ENCODE data around the gene CEACAM3. TPM values are rescaled to one million over a fixed set of nuclear protein-coding genes. Genes with fewer than 3 reads are reported as not detected.
"Not testable (repeated sequence)": the region's sequence is repeated elsewhere in the genome, so short reads cannot be mapped to it uniquely, and the experiment has no call there.

Gene CEACAM3
- total RNA-seq = not detected in 2 replicates

GRCh38 chr19:41796362-41796761, at the start of gene CEACAM3:
Gene CEACAM3, plus strand, starts transcription at chr19:41796587. Its CDS starts 91 bp downstream, at chr19:41796678.
- no peak for DNase-seq (ENCODE audit: low read depth in 2 of 2)

- peak; percentile 51 to 54 for DNase-seq (ENCODE audit: low read depth in 2 of 2)
These were observed 49.7 kb upstream of the CEACAM3 start for GRCh38 chr19:41746593-41747227.

- DNase-seq (ENCODE audit: low read depth in 2 of 2) = no peak
These were observed 48.4 kb upstream of the CEACAM3 start for GRCh38 chr19:41748012-41748411.

- not testable (repeated sequence) for DNase-seq (ENCODE audit: low read depth in 2 of 2)
These were observed 45.9 kb upstream of the CEACAM3 start for GRCh38 chr19:41750248-41751134.

DNA sequence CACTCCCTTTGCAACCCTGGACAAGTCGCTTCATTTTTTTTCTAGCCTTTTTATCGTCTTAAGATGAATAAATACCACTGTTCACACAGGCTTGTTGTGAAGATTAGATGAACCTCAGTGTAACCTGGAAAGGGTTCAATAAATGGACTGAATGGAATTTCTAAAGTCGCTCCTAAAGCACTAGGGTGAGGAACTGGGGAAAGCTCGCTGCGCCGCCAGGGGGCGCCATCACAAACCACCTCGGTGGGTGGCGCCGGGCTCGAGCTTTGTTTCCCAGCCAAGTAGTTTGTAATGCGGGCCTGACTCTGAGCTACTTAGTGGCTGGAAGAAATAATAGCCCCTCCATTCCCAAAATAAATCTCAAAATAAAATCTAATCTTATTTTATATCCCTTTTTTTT, 43.2 kb upstream of the CEACAM3 start:
- DNase-seq (ENCODE audit: low read depth in 2 of 2) = peak; percentile 32 to 44

- DNase-seq (ENCODE audit: low read depth in 2 of 2) = peak; percentile 35 to 43
These were observed 42.4 kb upstream of the CEACAM3 start for GRCh38 chr19:41753936-41754529.

DNA sequence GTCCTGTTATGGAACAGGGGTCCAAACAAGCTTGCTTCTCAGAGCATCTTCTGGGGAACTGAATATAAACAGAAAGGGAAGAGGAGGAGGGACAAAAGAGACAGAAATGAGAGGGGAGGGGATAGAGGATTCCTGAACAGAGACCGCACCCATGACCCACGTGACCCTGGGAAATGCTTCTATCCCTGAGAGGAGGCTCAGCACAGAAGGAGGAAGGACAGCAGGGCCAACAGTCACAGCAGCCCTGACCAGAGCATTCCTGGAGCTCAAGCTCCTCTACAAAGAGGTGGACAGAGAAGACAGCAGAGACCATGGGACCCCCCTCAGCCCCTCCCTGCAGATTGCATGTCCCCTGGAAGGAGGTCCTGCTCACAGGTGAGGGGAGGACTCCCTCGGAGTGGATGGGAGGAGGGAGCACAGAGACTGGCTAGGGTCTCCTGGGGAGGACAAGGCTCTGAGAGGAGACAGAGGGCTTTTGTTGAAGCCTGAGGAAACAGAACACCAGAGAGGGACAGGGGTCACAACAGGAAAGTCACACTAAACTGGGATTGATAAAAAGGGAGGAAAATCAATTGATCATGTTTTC, 41.0 kb upstream of the CEACAM3 start, which contains the start of gene CEACAM6:
Gene CEACAM6, plus strand, starts transcription at position 203 of the 586 bp plus-strand sequence. Its CDS starts 109 bp downstream, at position 312.
- DNase-seq (ENCODE audit: low read depth in 2 of 2) = no peak

DNA sequence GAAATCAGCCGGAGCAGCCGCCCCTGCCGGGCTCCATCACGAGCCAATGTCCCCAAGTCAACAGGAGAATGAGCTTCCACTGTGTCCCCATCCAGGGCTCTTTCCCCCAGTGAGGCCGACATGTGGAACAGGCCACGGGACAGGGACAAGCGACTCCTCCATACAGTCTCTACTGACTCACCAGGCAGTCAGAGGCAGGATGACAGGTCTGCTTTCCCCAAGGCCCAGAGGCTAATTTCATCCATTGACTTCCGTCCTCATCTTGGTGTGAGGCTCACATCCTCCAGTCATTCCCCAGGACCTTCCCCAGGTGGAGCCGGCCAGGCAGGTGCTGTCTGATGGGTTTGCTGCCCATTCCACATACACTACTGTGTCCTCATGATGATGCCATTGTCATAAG, 37.5 kb upstream of the CEACAM3 start:
- DNase-seq (ENCODE audit: low read depth in 2 of 2) = no peak

- DNase-seq (ENCODE audit: low read depth in 2 of 2) = no peak
These were observed 29.3 kb upstream of the CEACAM3 start for GRCh38 chr19:41767115-41767514.

GRCh38 chr19:41768105-41768504, 28.3 kb upstream of the CEACAM3 start:
- DNase-seq (ENCODE audit: low read depth in 2 of 2) = not testable (repeated sequence)

- no peak for DNase-seq (ENCODE audit: low read depth in 2 of 2)
These were observed 26.8 kb upstream of the CEACAM3 start for GRCh38 chr19:41769608-41770007.

- no peak for DNase-seq (ENCODE audit: low read depth in 2 of 2)
These were observed 25.0 kb upstream of the CEACAM3 start for GRCh38 chr19:41771410-41771809.

GRCh38 chr19:41774515-41774980, 21.8 kb upstream of the CEACAM3 start:
- no peak for DNase-seq (ENCODE audit: low read depth in 2 of 2)

DNA sequence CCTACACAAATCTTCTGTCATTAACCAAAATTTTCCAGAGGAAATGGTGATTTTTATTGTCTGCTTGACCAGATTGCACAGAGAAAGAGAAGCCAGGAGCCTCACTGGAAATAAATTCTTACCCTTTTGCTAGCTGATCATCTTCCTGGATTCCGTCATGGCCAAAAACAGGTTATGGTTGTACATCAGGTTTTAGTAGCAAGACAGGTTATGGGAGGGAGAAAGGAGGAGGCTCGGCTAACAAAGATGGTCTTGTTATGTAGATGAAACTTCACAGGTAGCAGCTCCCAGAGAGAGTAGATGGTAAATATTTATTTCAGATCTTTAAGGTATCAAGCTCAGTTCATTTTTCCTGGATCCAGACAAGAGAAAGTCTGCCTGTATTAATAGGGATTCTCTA, 19.7 kb upstream of the CEACAM3 start:
- DNase-seq (ENCODE audit: low read depth in 2 of 2) = no peak

GRCh38 chr19:41783612-41784011, 12.8 kb upstream of the CEACAM3 start:
- no peak for DNase-seq (ENCODE audit: low read depth in 2 of 2)

- no peak for DNase-seq (ENCODE audit: low read depth in 2 of 2)
These were observed 12.1 kb upstream of the CEACAM3 start for GRCh38 chr19:41784312-41784711.

- DNase-seq (ENCODE audit: low read depth in 2 of 2) = no peak
These were observed 11.6 kb upstream of the CEACAM3 start for GRCh38 chr19:41784743-41785142.

DNA sequence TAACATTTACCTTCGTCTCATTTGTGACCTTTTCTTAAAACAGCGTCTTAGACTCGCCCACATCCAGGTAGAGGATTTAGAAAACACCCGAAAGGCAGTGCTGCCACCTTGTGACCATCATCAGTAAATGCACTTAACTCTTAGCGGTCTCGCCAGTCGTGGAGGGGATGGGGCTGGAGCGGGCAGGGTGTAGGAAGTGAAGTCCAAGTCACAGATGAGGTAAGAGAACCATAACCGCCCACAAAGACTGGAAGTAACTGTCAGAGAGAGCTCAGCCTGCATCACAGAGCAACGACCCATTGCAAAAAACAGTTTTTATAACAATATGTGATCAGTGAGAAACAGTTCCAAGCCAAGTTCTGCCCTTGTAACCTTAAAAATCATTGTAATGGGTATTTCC, 10.7 kb upstream of the CEACAM3 start:
- DNase-seq (ENCODE audit: low read depth in 2 of 2) = peak; percentile 73 to 75

- no peak for DNase-seq (ENCODE audit: low read depth in 2 of 2)
These were observed 9.3 kb upstream of the CEACAM3 start for GRCh38 chr19:41787055-41787454.

DNA sequence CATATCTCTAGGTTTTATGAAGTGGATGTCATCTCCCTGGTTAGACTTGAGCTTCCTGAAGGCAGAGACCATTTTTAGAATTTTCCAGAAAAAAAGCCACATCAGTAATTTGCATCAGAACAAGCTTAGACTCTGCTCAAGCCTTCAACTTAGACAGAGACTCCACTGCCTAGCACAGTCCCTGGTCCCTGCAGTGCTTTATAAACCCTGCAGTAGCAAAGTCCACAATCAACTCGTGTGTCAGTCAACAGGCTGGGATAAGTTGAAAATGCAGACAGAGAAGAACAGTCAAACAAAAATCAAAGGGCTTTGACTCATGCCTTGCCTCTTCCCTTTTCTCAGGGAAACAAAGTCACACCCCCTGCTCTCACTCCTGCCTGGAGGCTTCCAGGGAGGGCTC, 7.9 kb upstream of the CEACAM3 start:
- DNase-seq (ENCODE audit: low read depth in 2 of 2) = not testable (repeated sequence)

DNA sequence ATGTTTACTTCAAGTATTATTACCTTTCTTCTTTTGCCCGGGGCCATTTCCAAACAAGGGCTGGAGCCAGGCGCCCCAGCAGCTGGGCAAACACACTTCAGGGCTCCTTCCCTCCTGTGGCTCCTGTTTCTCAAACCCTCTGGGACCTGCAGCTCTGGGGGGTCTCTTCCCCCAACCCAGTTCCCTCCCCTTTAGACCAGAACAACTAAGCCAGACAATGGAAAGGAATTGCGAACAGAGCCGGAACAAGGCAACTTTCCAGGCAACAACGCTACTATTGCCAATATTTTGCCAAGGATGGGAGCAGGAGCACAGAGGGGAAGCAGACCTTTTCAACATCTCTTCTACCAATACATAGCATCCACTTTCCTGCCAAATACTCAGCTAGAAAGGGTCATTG, 7.3 kb upstream of the CEACAM3 start:
- not testable (repeated sequence) for DNase-seq (ENCODE audit: low read depth in 2 of 2)
